HG03095 (cell line): ENCODE measurements around the gene TFF3.
"Not testable (repeated sequence)": the region's sequence is repeated elsewhere in the genome, so short reads cannot be mapped to it uniquely, and the experiment has no call there.

Experiments
- ATAC-seq: cut with Tn5 transposase; IDR thresholded peaks from one replicate; pipeline ENCODE4 v1.9.1; 2021; ENCODE audit warnings: moderate library complexity; ENCODE audit not compliant: unreplicated experiment

TFF3 gene

DNA sequence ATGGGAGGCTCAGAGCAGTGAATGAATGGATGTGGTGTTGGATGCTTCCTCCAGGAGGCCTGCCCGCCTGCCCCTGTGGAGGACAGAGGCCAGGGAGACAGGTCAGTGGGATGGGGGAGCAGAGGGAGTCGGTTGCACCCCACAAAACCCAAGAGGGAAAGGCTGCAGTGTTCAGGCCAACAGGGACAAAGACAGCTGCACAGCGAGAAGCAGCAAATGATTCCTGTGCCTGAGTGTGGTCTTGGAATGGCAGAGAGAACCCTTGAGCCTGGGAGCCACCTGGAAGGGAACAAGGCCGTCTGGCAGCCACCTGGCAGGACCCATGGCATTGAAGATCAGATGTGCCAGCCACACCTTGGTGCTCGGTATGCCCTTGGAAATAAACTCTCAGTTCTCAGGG is 8.1 kb downstream of the TFF3 start:
- ATAC-seq: no peak

DNA sequence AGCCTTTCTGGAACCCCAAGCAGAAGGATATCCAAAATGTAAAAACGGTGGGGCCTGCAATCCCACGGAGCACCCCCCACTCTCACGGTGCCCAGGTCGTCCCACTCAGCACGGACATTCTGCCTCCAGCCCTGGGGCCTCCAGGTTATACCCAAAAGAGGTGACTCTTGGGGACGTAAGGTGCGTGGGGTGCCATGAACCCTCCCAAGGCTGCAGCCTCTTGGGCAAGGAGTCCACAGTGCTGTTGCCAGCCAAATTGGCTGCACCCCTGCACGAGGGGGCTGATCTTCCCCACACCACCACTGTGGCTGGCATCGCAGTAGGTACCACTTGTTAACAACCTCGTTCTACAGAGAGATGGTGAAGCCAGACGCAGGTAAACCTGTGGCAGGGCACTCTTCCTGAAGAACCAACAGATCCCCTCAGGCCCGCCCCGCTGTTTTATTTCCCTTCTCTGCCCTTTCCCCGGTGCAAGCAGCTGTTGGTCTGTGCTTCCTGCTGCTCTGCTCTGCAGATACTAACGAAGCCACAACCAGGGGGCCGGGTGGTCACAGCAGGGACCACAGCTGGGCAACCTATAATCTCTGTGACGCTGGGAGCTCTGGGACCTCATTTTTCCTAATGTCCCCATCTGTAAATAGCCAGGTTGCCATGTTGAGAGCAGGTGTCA is 8.7 kb downstream of the TFF3 start:
- ATAC-seq: no peak

DNA sequence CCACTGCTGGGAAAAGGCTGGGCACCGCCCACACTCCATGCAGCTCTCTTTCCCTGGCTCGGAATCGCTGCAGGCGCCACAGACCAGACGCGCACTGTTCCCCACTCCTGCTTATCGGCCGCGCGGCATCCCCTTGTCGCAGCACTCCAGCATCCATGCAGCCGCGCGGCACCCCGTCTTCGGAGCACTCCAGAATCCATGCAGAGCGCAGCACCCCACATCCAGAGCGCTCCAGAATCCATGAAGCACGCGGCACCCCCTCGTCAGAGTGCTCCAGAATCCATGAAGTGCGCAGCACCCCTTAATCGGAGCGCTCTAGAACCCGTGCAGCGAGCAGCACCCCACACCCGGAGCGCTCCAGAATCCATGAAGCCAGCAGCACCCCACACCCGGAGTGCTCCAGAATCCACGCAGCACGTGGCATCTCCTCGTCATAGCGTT is 9.5 kb downstream of the TFF3 start:
- ATAC-seq: no peak

DNA sequence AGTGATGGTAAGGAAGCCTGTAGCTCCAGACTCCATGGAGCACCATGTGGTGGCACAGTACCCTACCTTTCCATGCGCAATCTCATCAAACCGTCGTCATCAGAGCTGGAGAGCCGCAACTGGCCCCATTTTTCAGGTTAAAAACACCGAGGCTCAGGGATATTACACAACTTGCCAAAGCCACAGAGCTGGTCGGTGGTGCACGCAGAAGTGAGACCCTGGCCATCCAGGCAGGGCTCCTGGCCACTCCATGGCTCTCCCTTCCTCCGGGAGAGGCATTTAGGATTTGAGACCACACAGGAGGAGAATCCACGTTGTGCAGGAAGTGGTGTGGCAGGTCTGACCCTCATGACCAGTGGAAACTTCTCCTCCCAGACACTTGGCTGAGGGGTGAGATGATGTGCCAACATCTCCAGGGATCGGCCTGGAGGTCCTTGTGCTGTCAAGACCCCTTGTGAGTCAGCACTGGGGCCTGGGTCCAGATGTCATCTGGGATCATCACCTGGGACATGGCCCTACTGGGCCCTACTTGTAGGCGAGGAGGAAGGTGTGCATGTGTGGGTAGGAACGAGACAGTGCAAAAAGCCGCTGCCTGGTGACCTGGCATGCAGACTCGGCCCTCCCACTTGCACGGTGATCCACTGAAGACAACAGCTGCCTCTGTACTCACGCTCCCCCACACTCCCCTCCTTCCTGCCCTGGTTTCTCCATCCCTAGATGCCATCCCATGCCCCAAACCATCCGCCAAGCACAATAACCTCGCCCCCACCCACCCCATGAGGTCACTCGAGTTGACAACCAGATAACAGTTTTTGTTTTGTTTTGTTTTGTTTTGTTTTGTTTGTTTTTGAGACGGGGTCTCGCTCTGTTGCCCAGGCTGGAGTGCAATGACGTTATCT is 10.4 kb downstream of the TFF3 start:
- ATAC-seq: no peak

DNA sequence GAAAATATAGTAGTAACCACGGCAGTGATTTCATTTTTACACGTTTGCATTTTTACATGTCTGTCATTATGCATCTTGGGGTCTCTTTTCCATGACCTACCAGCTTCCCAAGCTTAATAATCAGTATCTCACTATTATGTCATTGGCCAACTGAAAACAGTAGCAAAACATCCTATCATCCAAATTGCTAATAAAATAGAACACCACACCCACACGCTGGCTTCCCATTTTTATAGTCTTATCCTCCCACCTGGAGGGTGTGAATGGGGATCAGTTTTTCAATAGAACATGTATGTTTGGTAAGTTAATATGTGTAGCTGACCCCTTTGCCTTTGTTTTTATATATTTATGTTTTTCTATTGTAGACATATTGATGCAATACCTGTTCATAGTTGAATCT is 11.8 kb downstream of the TFF3 start:
- ATAC-seq: no peak

DNA sequence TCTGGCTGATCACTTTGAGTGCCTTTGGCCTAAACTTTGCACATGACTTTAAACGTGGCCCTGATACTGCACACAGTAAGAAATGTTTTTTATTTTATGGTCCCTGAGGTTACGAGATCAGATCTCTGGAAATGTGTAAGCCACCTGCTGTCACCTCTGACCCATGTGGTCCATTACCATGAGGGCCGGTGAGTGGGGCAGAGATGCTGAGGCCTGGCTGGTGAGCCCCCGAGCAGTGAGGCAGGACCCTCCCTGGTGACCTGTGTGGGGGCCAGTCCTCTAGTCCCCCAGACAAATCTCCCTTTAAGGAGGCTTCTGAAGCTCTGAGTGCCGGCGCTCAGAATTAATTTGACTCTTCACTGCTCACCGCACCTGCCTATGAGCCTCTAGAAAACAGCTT is 12.4 kb downstream of the TFF3 start:
- ATAC-seq: no peak

DNA sequence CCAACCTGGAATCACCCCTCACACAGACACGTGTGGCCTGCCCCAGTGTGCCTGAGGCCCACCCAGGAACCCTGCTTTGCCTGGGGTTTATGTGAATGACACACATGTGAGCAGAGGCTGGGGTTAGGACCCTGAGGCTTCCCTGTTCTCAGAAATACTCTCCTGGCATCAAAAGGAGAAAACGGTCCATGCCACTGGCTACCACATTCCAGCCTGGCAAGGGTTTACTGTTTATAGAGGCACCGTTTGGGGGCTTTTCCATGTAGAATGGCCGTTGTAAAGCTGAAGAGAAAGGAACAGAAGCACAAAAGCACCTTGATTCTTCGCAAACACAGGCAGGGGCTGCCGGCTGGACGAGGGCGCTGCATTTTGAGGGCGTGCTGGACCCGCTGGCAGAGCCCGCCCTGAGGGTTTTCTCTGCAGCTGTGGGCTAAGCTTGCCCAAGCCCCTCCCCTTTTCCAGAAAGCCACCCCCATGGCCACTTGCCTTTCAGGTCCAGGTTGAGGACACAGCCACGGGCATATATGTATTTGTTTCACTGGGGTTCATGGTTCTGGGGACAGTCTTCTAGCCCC is 13.0 kb downstream of the TFF3 start:
- ATAC-seq: no peak

DNA sequence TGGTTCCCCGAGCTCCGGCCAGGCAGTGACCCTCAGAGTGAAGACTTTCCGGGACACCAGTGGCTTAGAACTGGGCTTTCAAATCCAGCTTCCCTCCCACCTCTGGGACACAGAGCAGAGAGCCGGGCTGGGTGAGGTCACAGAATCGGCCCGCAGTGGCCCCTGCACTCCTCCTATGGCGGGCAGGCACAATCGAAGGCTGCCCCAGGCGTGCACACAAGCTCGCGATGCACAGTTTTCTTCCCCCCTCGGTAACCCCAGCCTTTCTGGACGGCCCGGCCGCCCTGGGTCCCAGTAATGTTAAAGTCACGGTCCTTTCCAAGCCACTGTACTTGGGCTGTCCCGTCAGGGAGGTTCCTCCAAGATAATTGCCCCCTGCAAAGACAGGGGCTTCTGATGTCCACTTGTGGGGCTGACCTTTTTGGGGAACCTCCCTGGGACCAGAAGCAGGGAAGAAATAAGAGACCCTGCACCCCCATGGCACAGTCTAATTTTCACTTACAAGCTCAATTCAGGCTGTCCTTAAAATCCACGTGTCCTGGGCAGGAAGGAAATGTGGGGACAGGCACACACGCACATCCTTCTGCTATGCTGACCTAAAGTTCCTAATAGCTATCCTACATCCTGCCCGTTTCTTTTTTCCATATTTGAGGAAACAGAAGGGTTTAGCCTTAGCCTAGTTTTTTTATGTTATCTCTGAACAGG is 13.7 kb downstream of the TFF3 start:
- ATAC-seq: no peak

DNA sequence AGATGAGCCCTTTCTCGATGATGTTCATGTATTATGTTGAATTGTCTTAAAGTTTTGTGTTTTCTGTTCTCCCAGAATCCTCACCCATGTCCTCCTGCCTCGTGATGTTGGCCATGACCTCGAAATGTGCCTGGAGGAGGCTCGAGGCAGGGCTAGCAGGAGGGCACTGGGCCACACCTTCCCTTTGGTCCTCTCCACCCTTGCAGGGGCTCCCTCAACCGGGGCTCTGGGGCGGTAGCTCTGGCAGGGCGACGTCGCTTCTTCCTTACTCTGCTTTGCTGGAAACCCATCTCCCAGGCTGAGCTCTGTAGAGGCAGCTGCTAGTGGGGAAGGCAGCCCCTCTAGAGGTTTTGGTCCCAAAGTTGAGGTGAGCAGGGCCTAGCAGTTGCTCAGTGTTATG is 14.3 kb downstream of the TFF3 start:
- no peak for ATAC-seq

DNA sequence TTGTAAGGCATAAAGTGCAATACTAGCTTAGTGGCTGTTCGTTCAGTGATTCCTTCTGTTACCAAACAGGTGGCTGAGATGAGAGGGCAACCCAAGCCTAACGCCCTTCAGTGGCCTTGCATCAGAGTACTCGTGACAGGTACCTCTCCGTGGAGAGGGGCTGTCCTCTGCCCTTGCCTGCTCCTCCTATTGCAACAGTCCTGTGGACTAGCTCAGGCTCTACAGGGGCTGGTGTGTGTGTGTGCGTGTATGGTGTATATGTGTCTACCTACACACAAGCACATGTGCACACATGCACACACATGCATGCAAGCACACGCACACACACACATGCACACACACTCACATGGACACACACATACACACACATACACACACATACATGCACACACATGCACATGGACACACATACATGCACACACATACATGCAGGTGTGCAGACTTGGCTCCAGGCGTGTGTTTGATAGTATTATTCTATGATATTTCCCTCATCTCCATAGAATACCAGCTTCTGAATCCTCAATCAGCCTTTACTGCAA is 15.1 kb downstream of the TFF3 start:
- no peak for ATAC-seq

DNA sequence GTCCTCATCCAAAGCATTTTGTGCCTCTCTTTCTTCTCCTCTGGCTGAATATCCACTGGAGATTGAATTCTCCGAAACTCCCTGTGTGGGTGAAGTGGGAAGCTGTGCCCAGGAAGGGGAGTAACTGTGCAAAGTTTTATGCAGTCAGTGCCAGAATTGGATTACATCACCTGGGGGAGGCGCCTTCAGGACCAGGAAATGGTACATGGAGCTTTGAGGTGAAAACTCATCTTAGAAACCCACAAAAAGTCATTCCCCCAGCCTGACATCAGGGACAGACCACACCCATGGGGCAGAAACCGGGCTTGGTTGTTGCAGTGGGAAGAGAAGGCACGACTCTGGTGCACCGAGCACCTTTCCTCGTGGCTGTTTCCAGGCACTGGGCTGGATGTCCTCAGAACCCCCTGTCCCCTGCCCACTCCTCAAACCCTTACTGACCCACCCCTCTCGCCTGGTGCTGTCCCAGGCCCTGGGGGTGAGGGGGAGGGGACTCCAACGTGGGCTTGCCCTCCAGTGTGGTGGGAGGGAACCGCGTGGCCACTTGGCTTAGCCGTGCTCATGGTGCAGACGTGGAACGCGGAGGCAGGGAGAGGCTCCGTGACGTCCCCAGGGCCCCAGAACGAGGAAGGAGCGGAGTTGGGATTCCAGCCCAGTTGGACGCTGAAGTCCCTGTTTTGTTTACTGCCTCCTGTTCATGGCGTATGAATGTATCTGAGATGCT is 15.7 kb downstream of the TFF3 start:
- no peak for ATAC-seq

DNA sequence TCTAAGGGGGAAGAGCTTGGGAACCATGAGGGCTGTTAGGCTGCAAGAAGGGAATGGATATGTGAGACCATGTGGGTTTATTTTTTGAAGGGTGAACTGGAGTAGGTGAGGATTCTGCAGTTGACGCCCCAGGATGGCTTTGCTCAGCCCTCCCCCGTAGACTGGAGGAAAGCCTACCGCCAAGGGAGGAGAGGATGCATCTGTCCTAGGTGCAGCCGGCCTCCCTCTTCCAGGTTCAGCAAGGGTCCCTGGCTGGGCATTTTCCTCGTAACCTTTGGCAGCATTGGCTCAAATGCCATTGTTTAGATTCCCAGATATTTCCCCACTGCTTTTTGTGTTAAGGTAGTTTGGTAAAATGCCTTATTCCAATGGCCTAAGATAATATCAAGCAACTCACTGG is 16.6 kb downstream of the TFF3 start:
- no peak for ATAC-seq

DNA sequence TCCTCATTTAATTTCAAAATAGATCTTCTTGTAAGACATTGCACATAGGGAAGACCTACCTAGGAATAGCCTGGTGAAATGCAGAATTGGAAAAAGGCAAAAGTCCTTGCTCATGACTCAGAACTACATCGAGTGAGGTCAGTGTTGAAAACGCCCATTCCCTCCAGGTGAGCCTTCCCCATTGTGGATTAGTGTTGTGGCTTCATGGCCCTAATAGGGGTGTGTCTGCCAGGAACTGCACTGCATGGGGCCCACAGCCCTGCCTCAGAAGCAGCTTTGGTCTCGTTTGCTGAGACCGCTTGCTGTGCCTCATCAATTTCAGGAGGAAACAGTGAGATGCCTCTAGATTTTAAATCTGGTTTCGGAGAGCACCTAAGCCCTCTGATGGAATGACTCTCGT is 17.0 kb downstream of the TFF3 start:
- no peak for ATAC-seq

DNA sequence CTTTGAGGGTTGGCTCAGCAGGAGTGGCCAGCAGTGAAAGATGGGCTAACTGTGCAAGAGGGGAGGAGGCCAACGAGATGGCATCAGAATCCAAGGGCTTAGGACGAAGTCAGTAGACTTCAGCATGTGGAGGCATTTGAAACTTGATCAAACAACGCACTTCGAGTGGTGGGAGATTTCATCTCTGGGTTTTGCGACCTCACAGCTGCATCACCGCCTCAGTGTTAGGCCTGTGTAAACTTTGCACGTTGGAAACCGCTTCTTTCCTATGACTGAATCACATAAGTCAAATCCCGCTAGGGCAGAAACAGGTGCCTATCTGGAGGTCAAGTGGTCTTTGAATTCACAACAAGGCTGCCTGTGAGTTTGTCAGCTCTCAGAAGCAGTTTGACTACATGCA is 17.8 kb downstream of the TFF3 start:
- no peak for ATAC-seq

DNA sequence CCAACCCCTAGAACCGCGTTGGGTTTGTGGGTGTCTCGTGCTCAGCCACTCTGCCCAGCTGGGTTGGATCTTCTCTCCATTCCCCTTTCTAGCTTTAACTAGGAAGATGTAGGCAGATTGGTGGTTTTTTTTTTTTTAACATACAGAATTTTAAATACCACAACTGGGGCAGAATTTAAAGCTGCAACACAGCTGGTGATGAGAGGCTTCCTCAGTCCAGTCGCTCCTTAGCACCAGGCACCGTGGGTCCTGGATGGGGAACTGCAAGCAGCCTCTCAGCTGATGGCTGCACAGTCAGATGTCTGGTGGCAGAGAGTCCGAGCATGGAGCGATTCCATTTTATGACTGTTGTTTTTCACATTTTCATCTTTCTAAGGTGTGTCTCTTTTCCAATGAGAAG is 18.7 kb downstream of the TFF3 start:
- no peak for ATAC-seq

DNA sequence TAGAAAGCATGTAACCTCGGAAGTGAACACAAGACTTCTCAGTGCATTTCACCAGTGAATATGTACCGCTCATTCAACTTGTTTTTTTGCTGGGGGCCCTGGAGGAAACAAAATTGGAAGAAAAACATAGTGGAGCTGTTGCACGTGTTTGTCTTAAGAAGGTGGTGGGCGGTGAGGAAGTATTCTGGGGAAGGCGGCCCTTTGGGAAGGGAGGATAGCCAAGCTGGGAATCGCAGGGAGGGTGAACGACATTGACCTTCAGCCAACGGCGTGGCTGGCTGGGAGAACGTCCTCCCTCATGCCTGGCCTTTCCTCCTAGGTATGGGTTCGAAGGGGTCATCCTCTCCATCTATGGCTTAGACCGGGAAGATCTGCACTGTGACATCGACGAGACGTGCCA is 19.4 kb downstream of the TFF3 start:
- ATAC-seq: no peak

DNA sequence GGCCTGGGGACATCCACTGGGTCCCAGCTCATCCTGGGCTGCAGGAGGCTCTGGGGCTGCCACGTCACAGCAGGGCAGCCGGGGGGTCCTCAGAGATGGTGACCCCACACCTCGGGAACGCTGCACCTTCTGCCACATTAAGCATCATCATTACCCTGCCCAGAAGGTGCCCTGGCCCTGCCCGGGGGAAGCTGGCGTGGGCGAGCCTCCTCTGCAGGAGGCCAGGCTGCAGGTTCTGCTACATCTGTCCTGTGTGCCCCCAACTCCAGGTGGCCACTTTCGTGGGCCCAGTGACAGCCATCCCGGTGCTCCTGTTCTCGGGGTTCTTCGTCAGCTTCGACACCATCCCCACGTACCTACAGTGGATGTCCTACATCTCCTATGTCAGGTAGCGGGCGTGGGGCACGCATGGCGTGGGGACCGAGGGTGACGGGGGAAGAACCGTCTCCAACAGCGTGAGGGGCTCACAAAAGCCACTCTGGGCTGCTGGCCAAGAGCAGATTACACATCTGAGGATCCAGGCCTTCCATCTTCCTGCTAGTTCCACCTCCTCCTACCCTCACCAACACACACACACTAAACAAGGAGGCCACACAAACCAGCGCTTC is 20.8 kb downstream of the TFF3 start:
- ATAC-seq: no peak

DNA sequence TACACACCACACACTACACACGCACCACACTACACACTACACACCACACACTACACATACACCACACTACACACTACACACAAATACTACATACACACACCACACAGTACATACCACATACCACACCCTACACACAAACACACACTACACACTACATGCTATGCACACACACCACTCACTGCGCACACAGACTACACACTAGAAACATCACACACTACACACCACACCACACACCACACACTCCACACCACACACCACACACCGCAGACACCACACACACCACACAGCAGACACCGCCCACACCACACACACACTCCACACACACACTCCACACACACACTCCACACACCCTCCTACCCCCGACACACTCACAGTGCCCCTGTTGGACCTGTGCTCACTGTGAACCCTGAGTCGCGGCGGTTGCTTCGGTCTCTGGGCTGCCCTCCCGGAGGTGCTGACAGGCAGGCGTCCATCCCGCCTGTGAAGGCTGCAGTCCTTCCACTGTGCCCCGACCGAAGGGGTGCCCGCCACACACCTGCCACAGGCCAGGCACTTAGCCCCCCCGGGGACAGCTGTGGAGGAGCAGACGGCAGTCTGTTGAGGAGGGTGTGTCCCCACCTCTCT is 21.4 kb downstream of the TFF3 start:
- no peak for ATAC-seq

DNA sequence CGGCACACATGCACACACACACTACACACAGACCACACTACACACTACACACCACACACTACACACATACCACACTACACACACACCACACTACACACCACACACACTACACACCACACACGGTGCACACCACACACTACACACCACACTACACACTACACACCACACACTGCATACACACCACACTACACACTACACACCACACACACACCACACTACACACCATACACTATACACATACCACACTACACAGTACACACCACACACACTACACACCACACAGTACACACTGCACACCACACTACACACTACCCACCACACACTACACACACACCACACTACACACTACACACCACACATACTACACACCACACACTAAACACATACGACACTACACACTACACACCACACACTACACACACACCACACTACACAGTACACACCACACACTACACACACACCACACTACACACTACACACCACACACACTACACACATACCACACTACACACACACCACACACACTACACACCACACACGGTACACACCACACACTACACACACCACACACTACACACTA is 22.6 kb downstream of the TFF3 start:
- ATAC-seq: not testable (repeated sequence)
